ENCODE data around the gene PPIL1.
"Not testable (repeated sequence)": the region's sequence is repeated elsewhere in the genome, so short reads cannot be mapped to it uniquely, and the experiment has no call there.

PPIL1 gene

GRCh38 chr6:36874443-36875249 lies at the start of gene PPIL1:
PPIL1 (minus strand) TSS chr6:36874803; CDS start chr6:36874772, 31 bp downstream.
- no peak for FAIRE-seq

- FAIRE-seq: no peak
Observed at GRCh38 chr6:36924131-36924530, 49.5 kb upstream of the PPIL1 start.

GRCh38 chr6:36920546-36920945 lies 45.9 kb upstream of the PPIL1 start:
- no peak for FAIRE-seq

GRCh38 chr6:36920049-36920448 lies 45.4 kb upstream of the PPIL1 start:
- FAIRE-seq: no peak

GRCh38 chr6:36917541-36918193 lies 43.1 kb upstream of the PPIL1 start:
- FAIRE-seq: no peak

GRCh38 chr6:36916126-36916525 lies 41.5 kb upstream of the PPIL1 start:
- FAIRE-seq: no peak

- FAIRE-seq: no peak
Observed at GRCh38 chr6:36915599-36915998, 41.0 kb upstream of the PPIL1 start.

- FAIRE-seq: no peak
Observed at GRCh38 chr6:36914227-36914794, 39.7 kb upstream of the PPIL1 start.

GRCh38 chr6:36913082-36913481 lies 38.5 kb upstream of the PPIL1 start:
- no peak for FAIRE-seq

- no peak for FAIRE-seq
Observed at GRCh38 chr6:36912586-36912985, 38.0 kb upstream of the PPIL1 start.

GRCh38 chr6:36912030-36912454 lies 37.4 kb upstream of the PPIL1 start:
- no peak for FAIRE-seq

- FAIRE-seq: no peak
Observed at GRCh38 chr6:36908747-36909146, 34.1 kb upstream of the PPIL1 start.

- no peak for FAIRE-seq
Observed at GRCh38 chr6:36907781-36908180, 33.2 kb upstream of the PPIL1 start.

GRCh38 chr6:36906539-36907325 lies 32.1 kb upstream of the PPIL1 start:
- no peak for FAIRE-seq

GRCh38 chr6:36904851-36905393 lies 30.3 kb upstream of the PPIL1 start:
- no peak for FAIRE-seq

- no peak for FAIRE-seq
Observed at GRCh38 chr6:36904114-36904513, 29.5 kb upstream of the PPIL1 start.

- FAIRE-seq: no peak
Observed at GRCh38 chr6:36897609-36898008, 23.0 kb upstream of the PPIL1 start.

GRCh38 chr6:36893976-36894932 lies 19.7 kb upstream of the PPIL1 start:
- no peak for FAIRE-seq

- not testable (repeated sequence) for FAIRE-seq
Observed at GRCh38 chr6:36891153-36891552, 16.6 kb upstream of the PPIL1 start.

GRCh38 chr6:36890112-36890663 lies 15.6 kb upstream of the PPIL1 start:
- FAIRE-seq: no peak

All from colon (tissue), 2 donors.